Measurements from ENCODE around the gene ZNF747. TPM values are rescaled to one million over a fixed set of nuclear protein-coding genes. Genes with fewer than 3 reads are reported as not detected.

ZNF747 gene
- total RNA-seq, 3 donors from 2014 or later (not counting 1 experiment from before 2014, with no cell fraction given): 5.0 to 8.6 (median 6.3) TPM

DNA sequence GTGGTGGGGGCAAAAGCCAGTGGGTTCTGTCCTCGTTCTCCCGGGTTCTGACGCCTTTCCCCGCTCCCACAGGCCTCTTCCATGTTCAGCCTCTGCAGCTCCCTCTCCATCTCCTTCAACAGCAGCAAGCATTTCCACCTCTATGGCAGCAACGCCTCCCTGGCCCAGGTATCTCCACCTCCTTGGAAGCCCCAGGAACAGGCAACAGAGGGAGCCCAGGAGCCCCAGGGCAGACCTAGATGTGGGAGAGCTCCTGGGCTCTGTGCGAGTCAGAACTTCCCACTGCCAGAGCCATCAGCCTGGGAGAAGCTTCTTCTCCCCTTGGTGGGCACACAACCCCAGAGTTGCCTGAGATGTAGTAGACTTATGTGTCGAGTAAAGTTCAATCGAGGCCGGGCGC, 16.1 kb downstream of the ZNF747 start:
- intact Hi-C loops (cut with micrococcal nuclease): no loop called here

DNA sequence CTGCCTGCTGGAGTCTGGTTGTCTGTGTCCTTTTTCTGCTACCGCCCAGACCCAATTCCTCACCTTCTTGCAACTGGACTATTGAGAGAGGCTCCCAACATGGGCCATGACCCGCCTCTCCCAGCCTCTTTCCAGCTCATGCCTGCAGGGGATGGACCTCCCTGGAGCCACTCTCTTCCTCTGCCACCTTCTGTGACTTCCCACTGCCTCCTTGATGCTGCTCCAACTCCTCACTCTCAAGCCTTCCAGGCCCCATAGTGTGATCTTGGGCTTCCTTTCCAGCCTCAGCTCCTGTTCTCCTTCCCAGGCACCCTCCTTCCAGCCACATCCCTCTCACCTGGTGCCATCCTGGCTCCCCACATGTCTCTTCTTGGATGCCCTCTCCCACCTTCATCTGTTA, 19.4 kb downstream of the ZNF747 start:
- no peak for ATAC-seq
- DNase-seq: no peak
- H3K36me3 Mint-ChIP-seq: peaks cover 16% of the 10 kb centered on the region
- H3K27ac Mint-ChIP-seq: peak overlapping the region; percentile 53 to 78
- Histone ChIP-seq H3K4me3 (ENCODE audit: low read length) (no peak overlapping the region), H3K36me3 (ENCODE audit: control insufficient read depth, insufficient read depth, low read length) (peaks cover 97% of the 10 kb centered on the region), H3K9me3 (ENCODE audit: control insufficient read depth, insufficient read depth, low read length) (no peaks in the 10 kb centered on the region), H3K4me1 (ENCODE audit: control insufficient read depth, insufficient read depth, low read length) (peaks cover 22% of the 10 kb centered on the region), H3K27me3 (ENCODE audit: control insufficient read depth, insufficient read depth, low read length) (no peaks in the 10 kb centered on the region), H3K27ac (ENCODE audit: low read length) (no peak overlapping the region)
- H3K27me3 Mint-ChIP-seq (ENCODE audit: low read depth in 2 of 2): no peaks in the 10 kb centered on the region
- TF ChIP-seq, protein P1, sequence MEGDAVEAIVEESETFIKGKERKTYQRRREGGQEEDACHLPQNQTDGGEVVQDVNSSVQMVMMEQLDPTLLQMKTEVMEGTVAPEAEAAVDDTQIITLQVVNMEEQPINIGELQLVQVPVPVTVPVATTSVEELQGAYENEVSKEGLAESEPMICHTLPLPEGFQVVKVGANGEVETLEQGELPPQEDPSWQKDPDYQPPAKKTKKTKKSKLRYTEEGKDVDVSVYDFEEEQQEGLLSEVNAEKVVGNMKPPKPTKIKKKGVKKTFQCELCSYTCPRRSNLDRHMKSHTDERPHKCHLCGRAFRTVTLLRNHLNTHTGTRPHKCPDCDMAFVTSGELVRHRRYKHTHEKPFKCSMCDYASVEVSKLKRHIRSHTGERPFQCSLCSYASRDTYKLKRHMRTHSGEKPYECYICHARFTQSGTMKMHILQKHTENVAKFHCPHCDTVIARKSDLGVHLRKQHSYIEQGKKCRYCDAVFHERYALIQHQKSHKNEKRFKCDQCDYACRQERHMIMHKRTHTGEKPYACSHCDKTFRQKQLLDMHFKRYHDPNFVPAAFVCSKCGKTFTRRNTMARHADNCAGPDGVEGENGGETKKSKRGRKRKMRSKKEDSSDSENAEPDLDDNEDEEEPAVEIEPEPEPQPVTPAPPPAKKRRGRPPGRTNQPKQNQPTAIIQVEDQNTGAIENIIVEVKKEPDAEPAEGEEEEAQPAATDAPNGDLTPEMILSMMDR (IDR thresholded peaks at IDR 0.05): no peak
- H3K4me3 Mint-ChIP-seq: no peak overlapping the region
- H3K4me1 Mint-ChIP-seq: peaks cover 22 to 39% of the 10 kb centered on the region in 2 donors
- intact Hi-C loops (cut with micrococcal nuclease): no loop called here
- WGBS (ENCODE audit: insufficient coverage): 88% methylated on average over 2 of the region's 2 CpGs
- no peaks in the 10 kb centered on the region for H3K9me3 Mint-ChIP-seq

More for the DNA sequence above, 16.1 kb downstream of the ZNF747 start:
- no peak overlapping the region for H3K4me3 Mint-ChIP-seq
- WGBS (ENCODE audit: insufficient coverage): 100% methylated on average over 6 of the region's 10 CpGs
- Histone ChIP-seq H3K4me1 (ENCODE audit: control insufficient read depth, insufficient read depth, low read length) (peaks cover 22% of the 10 kb centered on the region), H3K9me3 (ENCODE audit: control insufficient read depth, insufficient read depth, low read length) (no peaks in the 10 kb centered on the region), H3K36me3 (ENCODE audit: control insufficient read depth, insufficient read depth, low read length) (peaks cover 80% of the 10 kb centered on the region), H3K27me3 (ENCODE audit: control insufficient read depth, insufficient read depth, low read length) (no peaks in the 10 kb centered on the region), H3K27ac (ENCODE audit: low read length) (no peak overlapping the region), H3K4me3 (ENCODE audit: low read length) (no peak overlapping the region)
- TF ChIP-seq, protein P1 (IDR thresholded peaks at IDR 0.05): no peak
- H3K4me1 Mint-ChIP-seq: peaks cover 22 to 31% of the 10 kb centered on the region in 2 donors
- H3K9me3 Mint-ChIP-seq: no peaks in the 10 kb centered on the region
- H3K36me3 Mint-ChIP-seq: peaks cover 18% of the 10 kb centered on the region
- ATAC-seq (no peak), DNase-seq (no peak)
- no peaks in the 10 kb centered on the region for H3K27me3 Mint-ChIP-seq (ENCODE audit: low read depth in 2 of 2)
- peak overlapping the region; percentile 74 to 77 for H3K27ac Mint-ChIP-seq

DNA sequence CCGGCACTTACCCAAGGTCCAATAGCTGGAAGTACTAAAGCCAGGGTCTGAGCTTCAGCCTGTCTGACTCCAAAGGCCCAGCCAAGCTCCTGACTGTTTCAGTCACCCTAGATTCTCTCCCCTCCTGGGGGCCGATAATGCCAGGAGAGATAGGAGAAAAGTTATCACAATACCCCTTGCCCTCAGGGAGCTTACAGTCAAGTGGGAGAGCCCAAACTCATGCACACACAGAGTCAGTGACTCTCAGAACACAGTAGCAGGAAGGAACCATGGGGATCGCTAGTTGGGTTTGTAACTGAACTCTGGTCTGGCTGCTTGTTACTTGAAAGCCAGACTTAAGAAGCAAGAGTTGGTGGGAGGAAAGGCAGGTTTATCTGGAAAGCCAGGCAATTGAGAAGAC, 23.1 kb downstream of the ZNF747 start:
- peak overlapping the region; percentile 53 to 73 for H3K27ac Mint-ChIP-seq
- TF ChIP-seq, protein P1 (IDR thresholded peaks at IDR 0.05): no peak
- H3K27me3 Mint-ChIP-seq (ENCODE audit: low read depth in 2 of 2): no peaks in the 10 kb centered on the region
- H3K4me3 Mint-ChIP-seq: no peak overlapping the region
- Histone ChIP-seq H3K27me3 (ENCODE audit: control insufficient read depth, insufficient read depth, low read length) (no peaks in the 10 kb centered on the region), H3K36me3 (ENCODE audit: control insufficient read depth, insufficient read depth, low read length) (peaks cover 90% of the 10 kb centered on the region), H3K27ac (ENCODE audit: low read length) (no peak overlapping the region), H3K4me1 (ENCODE audit: control insufficient read depth, insufficient read depth, low read length) (peaks cover 4% of the 10 kb centered on the region), H3K4me3 (ENCODE audit: low read length) (no peak overlapping the region), H3K9me3 (ENCODE audit: control insufficient read depth, insufficient read depth, low read length) (no peaks in the 10 kb centered on the region)
- ATAC-seq: no peak
- peaks cover 6% of the 10 kb centered on the region for H3K36me3 Mint-ChIP-seq
- WGBS (ENCODE audit: insufficient coverage): 95% methylated on average over 3 of the region's 3 CpGs
- DNase-seq: no peak
- no peaks in the 10 kb centered on the region for H3K9me3 Mint-ChIP-seq
- H3K4me1 Mint-ChIP-seq: peaks cover 15 to 27% of the 10 kb centered on the region in 2 donors
- intact Hi-C loops (cut with micrococcal nuclease): no loop called here

DNA sequence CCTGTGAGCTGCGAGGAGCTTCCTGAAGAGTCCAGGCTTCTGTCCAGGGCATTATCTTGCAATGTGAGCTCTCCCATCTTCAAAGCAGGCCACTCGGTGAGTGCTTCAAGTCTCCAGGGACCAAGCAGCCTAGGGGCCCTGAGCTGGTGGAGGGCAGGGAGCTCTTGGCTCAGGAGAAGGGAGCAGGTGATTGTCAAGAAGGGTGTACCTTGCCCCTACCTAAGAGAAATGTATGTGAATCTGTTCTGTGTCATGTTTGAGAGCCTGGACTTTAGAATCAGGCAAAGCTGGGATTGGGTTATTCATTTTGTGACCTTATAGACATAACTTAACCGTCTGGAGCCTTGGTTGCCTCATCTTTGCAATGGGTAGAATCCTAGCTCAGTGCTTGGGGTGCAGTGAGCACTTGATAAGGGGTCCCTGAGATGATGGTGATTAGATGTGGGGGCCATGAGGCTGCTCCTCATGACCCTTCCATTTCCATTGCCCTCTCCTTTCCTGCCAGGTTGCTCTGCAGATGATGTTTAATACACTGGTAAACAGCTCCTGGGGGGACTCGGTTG, 24.2 kb downstream of the ZNF747 start:
- Histone ChIP-seq H3K27ac (ENCODE audit: low read length) (no peak overlapping the region), H3K9me3 (ENCODE audit: control insufficient read depth, insufficient read depth, low read length) (no peaks in the 10 kb centered on the region), H3K27me3 (ENCODE audit: control insufficient read depth, insufficient read depth, low read length) (no peaks in the 10 kb centered on the region), H3K4me1 (ENCODE audit: control insufficient read depth, insufficient read depth, low read length) (peaks cover 3% of the 10 kb centered on the region), H3K4me3 (ENCODE audit: low read length) (no peak overlapping the region), H3K36me3 (ENCODE audit: control insufficient read depth, insufficient read depth, low read length) (peaks cover 86% of the 10 kb centered on the region)
- Mint-ChIP-seq H3K9me3 (no peaks in the 10 kb centered on the region), H3K4me3 (no peak overlapping the region), H3K36me3 (peaks cover 6% of the 10 kb centered on the region), H3K27ac (peak overlapping the region; percentile 53 to 73), H3K27me3 (ENCODE audit: low read depth in 2 of 2) (no peaks in the 10 kb centered on the region), H3K4me1 (peaks cover 10 to 22% of the 10 kb centered on the region in 2 donors)
- TF ChIP-seq, protein P1 (IDR thresholded peaks at IDR 0.05): no peak
- intact Hi-C loops (cut with micrococcal nuclease): no loop called here
- ATAC-seq (no peak), DNase-seq (no peak)
- WGBS (ENCODE audit: insufficient coverage): 89% methylated on average over 4 of the region's 4 CpGs
